Endothelial cell of umbilical vein (primary cell): ENCODE measurements around the gene FTSJ1. TPM values are rescaled to one million over a fixed set of nuclear protein-coding genes. Genes with fewer than 3 reads are reported as not detected.

Source experiments
- BruUV-seq: library from RNA; stranded (reverse); fragments of 400-500 nt; replicated peaks from 2 replicates; lab custom pipeline; 2021; lab: Mats Ljungman, UMichigan
- CTCF ChIA-PET: fragments of 300-600, 350-600 bp; sonication (Branson Sonifier 250); formaldehyde crosslinking; loops from one replicate; lab custom pipeline; 2021; ENCODE audit warnings: antibody characterized with exemption, inconsistent platforms; lab: Charles Lee
- POLR2A ChIA-PET: fragments of 300-600, 350-600 bp; sonication (Branson Sonifier 250); formaldehyde crosslinking; loops from one replicate; lab custom pipeline; 2021; ENCODE audit warnings: antibody characterized with exemption, inconsistent platforms; lab: Charles Lee
- DNase-seq: peaks from one replicate; pipeline ENCODE4 v3.0.0-alpha.2; 2011; ENCODE audit warnings: low read depth, low spot score
- FAIRE-seq: peaks from 2 replicates; lab custom pipeline; 2011; peaks lifted over from hg19 to GRCh38; lab: Jason Lieb, UNC
- H2AFZ ChIP-seq: 2 replicates; pipeline ENCODE4 v1.6.0; 2012; ENCODE audit warnings: low read depth, low read length, control low read depth, inconsistent platforms
- H3K27ac ChIP-seq: 2 replicates; pipeline ENCODE4 v1.5.1; 2011; ENCODE audit warnings: low read depth, mild to moderate bottlenecking, control low read depth, low read length, moderate library complexity; ENCODE audit not compliant: insufficient read depth
- H3K27me3 ChIP-seq, 2 experiments: 2 replicates each; pipeline versions ENCODE4 v1.6.0 to v1.6.1; 2011; ENCODE audit warnings: low read length in 2 of 2, mixed read lengths in 1 of 2; ENCODE audit not compliant: control insufficient read depth in 2 of 2, insufficient read depth in 2 of 2
- H3K36me3 ChIP-seq, 2 experiments: 2 replicates in 1 of 2; 3 replicates in 1 of 2; pipeline ENCODE4 v1.5.1; 2011; ENCODE audit warnings: low read length in 2 of 2, mild to moderate bottlenecking in 1 of 2, moderate library complexity in 1 of 2; ENCODE audit not compliant: control insufficient read depth in 2 of 2, insufficient read depth in 2 of 2; ENCODE audit errors: extremely low read depth in 1 of 2
- H3K4me1 ChIP-seq: 3 replicates; pipeline ENCODE4 v1.5.1; 2011; ENCODE audit warnings: mild to moderate bottlenecking, low read length; ENCODE audit not compliant: control insufficient read depth, insufficient read depth; ENCODE audit errors: extremely low read depth
- H3K4me2 ChIP-seq: 2 replicates; pipeline ENCODE4 v1.6.1; 2011; ENCODE audit warnings: low read length, control low read depth, mixed read lengths; ENCODE audit not compliant: insufficient read depth
- H3K4me3 ChIP-seq, 3 experiments: fragments of 200-600 bp in 1 of 3; sonication (generic), shearing (Covaris generic) in 1 of 3; replicated peaks in 1 of 3; 2 replicates each; pipeline ENCODE4 v1.5.1; 2011 to 2016; ENCODE audit warnings: control low read depth in 3 of 3, low read length in 3 of 3, mild to moderate bottlenecking in 2 of 3, inconsistent platforms in 1 of 3, low read depth in 1 of 3, moderate library complexity in 1 of 3; ENCODE audit not compliant: insufficient read depth in 1 of 3
- H3K79me2 ChIP-seq: 2 replicates; pipeline ENCODE4 v1.6.0; 2012; ENCODE audit warnings: low read length, inconsistent platforms; ENCODE audit not compliant: control insufficient read depth, insufficient read depth
- H3K9ac ChIP-seq: replicated peaks from 2 replicates; pipeline ENCODE3; 2011; ENCODE audit warnings: low read length, control low read depth; ENCODE audit not compliant: insufficient read depth; ENCODE audit errors: extremely low read depth
- H3K9me1 ChIP-seq: replicated peaks from 3 replicates; pipeline ENCODE4 v1.6.0; 2011; ENCODE audit warnings: mild to moderate bottlenecking, low read length; ENCODE audit not compliant: control insufficient read depth, insufficient read depth; ENCODE audit errors: extremely low read depth
- H3K9me3 ChIP-seq: replicated peaks from 2 replicates; pipeline ENCODE4 v1.5.1; 2012; ENCODE audit warnings: low read length, inconsistent platforms; ENCODE audit not compliant: control insufficient read depth, insufficient read depth
- H4K20me1 ChIP-seq: replicated peaks from 2 replicates; pipeline ENCODE3; 2011; ENCODE audit warnings: mild to moderate bottlenecking, low read length; ENCODE audit not compliant: control insufficient read depth, insufficient read depth; ENCODE audit errors: extremely low read depth
- CTCF ChIP-seq, 2 donors: IDR thresholded peaks; 1 replicate in 1 of 2; 2 replicates in 1 of 2; pipeline ENCODE4 v1.5.1; 2011; ENCODE audit warnings: low read length in 2 of 2, mild to moderate bottlenecking in 2 of 2, moderate library complexity in 2 of 2, control low read depth in 1 of 2, inconsistent platforms in 1 of 2, low read depth in 1 of 2; ENCODE audit not compliant: insufficient read depth in 1 of 2; ENCODE audit errors: extremely low read depth in 1 of 2
- EZH2 ChIP-seq: IDR thresholded peaks from 2 replicates; pipeline ENCODE4 v1.6.1; 2012; ENCODE audit warnings: borderline replicate concordance, low read depth, mild to moderate bottlenecking, moderate library complexity, low read length, inconsistent platforms; ENCODE audit not compliant: severe bottlenecking
- FOS ChIP-seq: IDR thresholded peaks from 2 replicates; pipeline ENCODE4 v1.6.1; 2011; ENCODE audit warnings: mild to moderate bottlenecking, low read length, moderate library complexity, borderline replicate concordance; ENCODE audit not compliant: insufficient read depth
- GATA2 ChIP-seq: IDR thresholded peaks from 2 replicates; pipeline ENCODE4 v1.7.0; 2011; ENCODE audit warnings: low read depth, mild to moderate bottlenecking, moderate library complexity, mixed read lengths, low read length; ENCODE audit not compliant: insufficient read length, insufficient read depth
- JUN ChIP-seq: IDR thresholded peaks from 2 replicates; pipeline ENCODE4 v1.6.1; 2011; ENCODE audit warnings: borderline replicate concordance, low read depth; ENCODE audit not compliant: insufficient read length, insufficient read depth
- MAX ChIP-seq: IDR thresholded peaks from 2 replicates; pipeline ENCODE4 v1.6.1; 2011; ENCODE audit not compliant: insufficient read depth, insufficient read length
- MYC ChIP-seq: IDR thresholded peaks from one replicate; pipeline ENCODE4 v1.6.1; 2011; ENCODE audit warnings: mild to moderate bottlenecking, low read depth, low read length
- POLR2A ChIP-seq: IDR thresholded peaks from 2 replicates; pipeline ENCODE4 v1.6.1; 2012; ENCODE audit warnings: low read depth, mild to moderate bottlenecking, control low read depth, low read length
- POLR2AphosphoS5 ChIP-seq: IDR thresholded peaks from 2 replicates; pipeline ENCODE4 v1.6.1; 2012; ENCODE audit warnings: low read depth, mild to moderate bottlenecking, control low read depth, low read length, moderate library complexity; ENCODE audit not compliant: insufficient read depth
- dilution Hi-C: fragments of 300-500 bp; cut with MboI; formaldehyde crosslinking; loops from one replicate; pipeline ENCODE4 v1.15.0; 2019; ENCODE audit warnings: low sequenced_read_pairs; ENCODE audit not compliant: extremely low pct_ligation_motif_present
- intact Hi-C: fragments of 100-400 bp; cut with micrococcal nuclease; formaldehyde crosslinking; loops from one replicate; pipeline ENCODE4 v1.10.0; 2022
- polyA plus RNA-seq, 4 experiments: library from polyadenylated mRNA; depleted of rRNA in 3 of 4; stranded (reverse) in 3 of 4; unstranded in 1 of 4; fragments of >200 nt; gene quantifications; 2 replicates each; pipeline versions ENCODE4 v1.2.1 to v1.2.3, GENCODE V29; 2011 to 2012; ENCODE audit warnings: missing spikeins in 1 of 4
- total RNA-seq: library from RNA; stranded (reverse); gene quantifications from 2 replicates; pipeline ENCODE4 v1.2.3, GENCODE V29; 2021

FTSJ1 gene
- total and polyA plus RNA-seq, 2 donors (not counting 3 experiments of a cell fraction or from before 2014, with no cell fraction given): 59.9 to 63.9 TPM

GRCh38 chrX:48489296-48489695 is 13.3 kb downstream of the FTSJ1 start:
- intact Hi-C loops: no loop called here
- Histone ChIP-seq H2AFZ (no peak overlapping the region), H3K9ac (no peak overlapping the region), H3K9me1 (no peaks in the 10 kb centered on the region), H3K27ac (no peak overlapping the region), H4K20me1 (no peaks in the 10 kb centered on the region), H3K79me2 (no peaks in the 10 kb centered on the region), H3K4me2 (no peak overlapping the region), H3K4me1 (peaks cover 7% of the 10 kb centered on the region), H3K27me3 (no peaks in the 10 kb centered on the region), H3K36me3 (peaks cover 0 to 2% of the 10 kb centered on the region in 2 experiments), H3K9me3 (no peaks in the 10 kb centered on the region), H3K4me3 (no peak overlapping the region)
- FAIRE-seq: no peak
- dilution Hi-C loops: no loop called here
- no TSS peak for BruUV-seq
- TF ChIP-seq EZH2 (no peak), MAX (no peak), MYC (no peak), FOS (no peak), POLR2A (no peak), GATA2 (no peak), CTCF (IDR thresholded peaks at IDR 0.05; ENCODE audit: extremely low read depth in 1 of 2, insufficient read depth in 1 of 2, low read depth in 1 of 2, low read length in 2 of 2) (no peak), JUN (no peak), POLR2AphosphoS5 (no peak)
- CTCF ChIA-PET: no interaction called here
- DNase-seq: no peak
- POLR2A ChIA-PET: no interaction called here
